HG03159 (cell line): Measurements from ENCODE around the gene STAP2.
"Not testable (repeated sequence)": the region's sequence is repeated elsewhere in the genome, so short reads cannot be mapped to it uniquely, and the experiment has no call there.

Source experiments
- ATAC-seq: cut with Tn5 transposase; IDR thresholded peaks from one replicate; pipeline ENCODE4 v1.9.1; 2021; ENCODE audit warnings: mild to moderate bottlenecking, moderate library complexity; ENCODE audit not compliant: unreplicated experiment

STAP2 gene

DNA sequence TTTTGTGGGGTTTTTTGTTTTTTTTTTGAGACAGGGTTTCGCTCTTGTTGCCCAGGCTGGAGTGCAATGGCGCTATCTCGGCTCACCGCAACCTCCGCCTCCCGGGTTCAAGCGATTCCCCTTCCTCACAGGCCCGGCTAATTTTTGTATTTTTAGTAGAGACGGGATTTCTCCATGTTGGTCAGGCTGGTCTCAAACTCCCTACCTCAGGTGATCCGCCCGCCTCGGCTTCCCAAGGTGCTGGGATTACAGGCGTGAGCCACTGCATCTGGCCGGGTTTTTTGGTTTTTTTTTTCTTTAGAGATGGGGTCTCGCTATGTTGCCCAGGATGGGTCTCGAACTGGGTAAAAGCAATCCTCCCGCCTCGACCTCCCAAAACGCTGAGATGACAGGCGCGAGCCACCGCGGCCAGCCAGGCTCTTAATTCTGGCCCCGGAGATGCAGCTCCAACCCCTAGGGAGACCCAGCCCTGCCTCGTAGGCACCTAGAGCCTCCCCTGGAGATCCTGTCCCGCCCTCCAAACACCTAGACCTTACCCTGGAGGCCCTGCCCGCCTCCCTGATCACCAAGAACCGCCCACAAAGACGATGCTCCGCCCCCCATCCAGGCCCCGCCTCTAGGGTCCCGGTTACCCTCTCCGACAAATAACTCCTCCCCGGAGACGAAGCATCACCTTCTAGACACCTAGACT lies 9.5 kb downstream of the STAP2 start:
- not testable (repeated sequence) for ATAC-seq

DNA sequence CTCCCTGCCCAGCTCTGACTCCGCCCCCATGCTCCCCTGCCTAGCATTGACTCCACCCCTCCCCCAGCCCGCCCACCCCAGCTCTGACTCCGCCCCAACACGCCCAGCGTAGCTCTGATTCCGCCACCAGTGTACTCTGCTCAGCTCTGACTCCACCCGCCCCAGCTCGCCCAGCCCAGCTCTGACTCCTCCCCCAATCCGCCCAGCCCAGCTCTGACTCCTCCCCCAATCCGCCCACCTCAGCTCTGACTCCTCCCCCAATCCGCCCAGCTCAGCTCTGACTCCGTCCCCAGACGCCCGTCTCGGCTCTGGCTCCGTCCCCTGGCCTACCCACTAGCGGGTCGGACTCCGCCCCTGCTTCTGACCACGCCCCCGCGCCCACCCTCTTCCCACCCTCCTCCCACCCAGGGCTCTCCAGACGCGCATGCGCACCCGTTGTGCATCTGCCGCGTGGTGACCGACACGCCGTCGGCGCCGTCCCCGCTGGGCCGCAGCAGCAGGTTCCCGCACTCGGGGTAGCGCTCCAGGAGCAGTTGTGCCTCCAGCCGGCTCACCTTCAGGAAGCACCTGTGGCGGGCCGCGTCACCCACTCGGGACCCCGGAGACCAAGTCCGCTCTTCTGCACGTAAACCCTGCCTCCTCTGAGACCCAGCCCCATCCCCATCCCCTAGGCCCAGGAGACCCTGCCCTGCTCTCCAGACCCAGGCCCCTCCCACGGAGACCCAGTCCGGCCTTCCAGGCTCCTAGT lies 10.2 kb downstream of the STAP2 start:
- ATAC-seq, result peak; percentile 74

DNA sequence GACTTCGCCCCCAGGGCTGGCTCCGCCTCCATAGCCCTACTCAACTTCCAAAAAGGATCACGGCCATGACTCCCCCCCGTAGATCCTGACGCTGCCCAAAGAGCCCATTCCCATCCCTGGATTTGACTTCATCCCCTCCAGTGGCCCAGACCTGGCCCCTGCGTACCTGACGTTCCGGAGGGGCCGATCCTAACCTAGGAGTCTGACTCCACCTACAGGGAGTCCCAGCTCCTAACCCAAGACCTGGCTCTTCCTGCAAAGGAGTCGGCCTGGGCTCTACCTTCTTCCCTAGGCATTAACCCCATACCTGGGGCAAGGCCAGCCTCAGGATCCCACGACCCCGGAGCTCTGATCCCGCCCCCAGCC lies 10.8 kb downstream of the STAP2 start:
- peak; percentile 3 for ATAC-seq

- peak; percentile 3 for ATAC-seq
Measured at GRCh38 chr19:4327252-4327876, 11.3 kb downstream of the STAP2 start.

DNA sequence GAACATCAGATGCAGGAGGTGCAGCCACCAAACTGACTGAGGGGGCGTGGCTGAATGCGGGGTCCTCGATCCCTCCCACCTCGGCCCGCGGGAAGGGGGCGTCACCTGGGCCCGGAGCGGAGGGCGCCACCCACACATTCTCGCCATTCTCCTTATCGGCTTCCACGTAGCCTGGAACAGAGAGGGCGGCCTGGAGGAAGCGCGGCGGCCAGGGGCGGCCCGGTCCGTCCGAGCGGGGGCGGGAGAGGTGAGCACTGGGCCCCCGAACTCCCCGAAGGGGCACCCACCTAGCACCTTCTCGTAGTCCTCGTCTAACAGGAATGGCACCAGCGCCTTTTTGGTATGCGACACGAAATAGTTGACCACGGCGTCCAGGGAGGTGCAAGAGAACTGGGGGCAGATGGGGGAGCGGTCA lies 11.8 kb downstream of the STAP2 start:
- no peak for ATAC-seq

- ATAC-seq, result no peak
Measured at GRCh38 chr19:4326215-4326836, 12.3 kb downstream of the STAP2 start.

GRCh38 chr19:4324228-4324627 lies 14.4 kb downstream of the STAP2 start:
- no peak for ATAC-seq

- ATAC-seq, result no peak
Measured at GRCh38 chr19:4323692-4324091, 14.9 kb downstream of the STAP2 start.

DNA sequence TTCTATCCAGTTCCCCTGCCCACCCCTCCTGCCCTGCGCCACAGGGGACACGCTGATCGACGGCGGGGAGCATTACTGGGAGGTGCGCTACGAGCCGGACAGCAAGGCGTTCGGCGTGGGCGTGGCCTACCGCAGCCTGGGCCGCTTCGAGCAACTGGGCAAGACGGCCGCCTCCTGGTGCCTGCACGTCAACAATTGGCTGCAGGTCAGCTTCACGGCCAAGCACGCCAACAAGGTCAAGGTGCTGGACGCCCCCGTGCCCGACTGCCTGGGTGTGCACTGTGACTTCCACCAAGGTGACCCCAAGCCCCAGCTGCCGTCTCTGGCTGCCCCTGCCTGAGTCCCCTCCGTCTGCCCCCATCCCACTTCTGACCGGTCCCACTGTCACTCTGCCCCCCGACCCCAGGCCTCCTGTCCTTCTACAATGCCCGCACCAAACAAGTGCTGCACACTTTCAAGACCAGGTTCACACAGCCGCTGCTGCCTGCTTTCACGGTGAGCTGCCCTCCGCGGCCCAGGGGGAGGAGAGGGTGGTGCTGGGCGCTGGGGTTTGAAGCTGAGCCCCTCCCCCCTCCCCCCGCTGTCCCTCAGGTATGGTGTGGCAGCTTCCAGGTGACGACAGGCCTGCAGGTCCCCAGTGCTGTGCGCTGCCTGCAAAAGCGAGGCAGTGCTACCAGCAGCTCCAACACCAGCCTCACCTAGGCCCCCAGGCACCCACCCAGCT lies 15.5 kb downstream of the STAP2 start:
- ATAC-seq, result no peak

GRCh38 chr19:4320419-4320818 lies 18.2 kb downstream of the STAP2 start:
- no peak for ATAC-seq

GRCh38 chr19:4319067-4319718 lies 19.4 kb downstream of the STAP2 start:
- no peak for ATAC-seq

GRCh38 chr19:4318460-4318859 lies 20.2 kb downstream of the STAP2 start:
- ATAC-seq, result no peak

GRCh38 chr19:4316956-4317355 lies 21.7 kb downstream of the STAP2 start:
- no peak for ATAC-seq

- ATAC-seq, result no peak
Measured at GRCh38 chr19:4313847-4314490, 24.7 kb downstream of the STAP2 start.

GRCh38 chr19:4310247-4311121 lies 28.1 kb downstream of the STAP2 start:
- no peak for ATAC-seq

DNA sequence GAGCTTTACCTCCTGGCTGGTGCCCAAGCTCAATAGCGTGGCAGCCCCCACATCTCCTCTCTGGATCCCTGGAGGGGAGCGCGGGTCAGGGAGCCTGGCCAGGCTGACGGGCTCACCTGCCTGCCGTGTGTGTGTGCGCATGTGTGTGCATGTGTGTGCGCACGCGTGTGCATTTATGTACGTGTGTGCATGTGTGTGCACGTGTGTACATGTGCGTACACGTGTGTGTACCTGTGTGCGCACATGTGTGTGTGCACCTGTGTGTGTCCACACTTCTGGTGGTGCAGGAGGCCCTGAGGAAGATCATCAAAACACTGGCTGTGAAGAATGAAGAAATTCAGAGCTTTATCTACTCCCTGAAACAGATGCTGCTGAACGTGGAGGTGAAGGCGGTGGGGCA lies 33.0 kb downstream of the STAP2 start:
- ATAC-seq, result no peak

- ATAC-seq, result no peak
Measured at GRCh38 chr19:4305257-4305612, 33.4 kb downstream of the STAP2 start.

GRCh38 chr19:4304538-4305256 lies 33.9 kb downstream of the STAP2 start, which contains the start of gene FSD1:
Gene FSD1, plus strand, starts transcription at chr19:4304598. Its CDS starts 149 bp downstream, at chr19:4304747.
- ATAC-seq, result no peak
